Kidney glomerular epithelial cell (primary cell): ENCODE measurements around the gene CT45A9.
"Not testable (repeated sequence)": the region's sequence is repeated elsewhere in the genome, so short reads cannot be mapped to it uniquely, and the experiment has no call there.

ENCODE experiments used
- DNase-seq: peaks from one replicate; lab custom pipeline; 2025; lab: John Stamatoyannopoulos, UW

The CT45A9 gene

GRCh38 chrX:135871712-135872111 lies at the start of gene CT45A9:
Gene CT45A9 (minus strand): TSS chrX:135871812. CDS start chrX:135868061, 3,751 bp downstream.
- not testable (repeated sequence) for DNase-seq

- DNase-seq = not testable (repeated sequence)
Measured at GRCh38 chrX:135920516-135920915, 48.9 kb upstream of the CT45A9 start.

- DNase-seq = no peak
Measured at GRCh38 chrX:135914404-135914803, 42.8 kb upstream of the CT45A9 start.

GRCh38 chrX:135910251-135910650 lies 38.6 kb upstream of the CT45A9 start:
- no peak for DNase-seq

DNA sequence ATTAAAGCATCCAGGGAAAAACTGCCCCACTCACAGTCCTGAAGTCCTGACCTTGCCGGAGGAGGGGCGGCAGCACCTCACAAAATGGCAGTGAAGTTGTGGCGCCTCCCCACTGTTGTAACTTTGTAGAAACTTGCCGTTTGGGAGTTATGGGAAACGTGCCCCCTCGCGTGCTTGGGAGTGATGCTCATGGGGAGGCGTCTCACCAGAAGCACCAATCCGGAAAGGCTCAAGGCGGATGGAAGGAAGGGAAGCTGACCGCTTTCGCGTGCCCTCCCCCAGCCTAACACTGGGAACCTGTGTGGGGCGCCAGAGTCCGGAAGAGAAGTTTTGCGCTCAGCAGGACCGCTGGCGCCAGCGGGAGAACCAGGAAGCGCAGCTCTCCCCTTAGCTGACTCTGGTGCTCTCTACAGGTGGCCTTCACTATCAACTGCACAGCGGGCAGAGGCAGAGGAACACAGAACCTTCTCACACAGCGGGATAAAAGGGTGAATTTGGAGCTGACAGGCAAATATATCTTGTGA lies 21.7 kb upstream of the CT45A9 start, which contains the start of the genes CT45A10 and SAGE1:
Gene CT45A10, minus strand, starts transcription at position 151 of the 524 bp plus-strand sequence. CDS start 8,100 bp downstream, outside the sequence.
Gene SAGE1, plus strand, starts transcription at position 423 of the 524 bp plus-strand sequence. CDS start 2,527 bp downstream, outside the sequence.
- no peak for DNase-seq

DNA sequence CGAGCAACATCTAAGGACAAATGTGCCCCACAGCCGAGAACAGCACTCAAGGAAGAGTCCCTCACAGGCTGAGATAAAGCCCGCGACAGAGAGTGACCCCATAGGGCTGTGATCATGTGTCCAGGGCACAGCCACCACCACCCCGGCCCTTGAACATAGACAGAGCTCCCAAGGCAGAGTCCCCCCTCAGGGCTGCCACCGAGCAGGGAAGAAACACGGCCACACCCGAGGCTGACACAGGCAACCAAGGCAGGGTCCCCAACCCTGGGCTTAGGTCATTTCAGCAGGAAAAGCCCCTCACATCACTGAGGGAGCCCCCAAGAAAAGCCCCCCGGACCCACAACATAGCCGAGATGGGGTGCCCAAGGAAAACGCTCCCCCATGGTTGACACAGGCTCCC lies 21.2 kb upstream of the CT45A9 start:
- no peak for DNase-seq

DNA sequence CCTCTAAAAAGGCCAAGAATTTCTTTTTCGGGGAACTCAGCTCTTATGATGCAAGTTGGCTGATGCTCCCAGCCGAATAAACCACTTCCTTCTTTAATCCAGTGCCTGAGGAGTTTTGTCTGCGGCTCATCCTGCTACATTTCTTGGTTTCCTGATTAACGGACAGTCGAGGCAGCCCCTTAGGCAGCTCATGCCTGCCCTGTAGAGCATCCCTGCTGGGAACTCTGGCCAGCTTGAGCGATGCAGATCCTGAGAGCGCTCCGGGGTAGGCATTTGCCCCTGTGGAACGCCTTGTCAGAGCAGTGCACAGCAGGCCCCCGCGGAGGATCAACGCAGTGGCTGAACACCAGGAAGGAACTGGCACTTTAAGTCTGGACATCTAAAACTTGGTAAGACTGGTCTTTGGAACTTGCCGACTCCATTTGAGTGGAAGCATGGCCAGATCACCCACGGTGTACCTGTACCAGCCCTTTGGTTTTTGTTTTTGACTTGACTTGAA lies 18.5 kb upstream of the CT45A9 start:
- DNase-seq = no peak

- not testable (repeated sequence) for DNase-seq
Measured at GRCh38 chrX:135888976-135889375, 17.4 kb upstream of the CT45A9 start.

DNA sequence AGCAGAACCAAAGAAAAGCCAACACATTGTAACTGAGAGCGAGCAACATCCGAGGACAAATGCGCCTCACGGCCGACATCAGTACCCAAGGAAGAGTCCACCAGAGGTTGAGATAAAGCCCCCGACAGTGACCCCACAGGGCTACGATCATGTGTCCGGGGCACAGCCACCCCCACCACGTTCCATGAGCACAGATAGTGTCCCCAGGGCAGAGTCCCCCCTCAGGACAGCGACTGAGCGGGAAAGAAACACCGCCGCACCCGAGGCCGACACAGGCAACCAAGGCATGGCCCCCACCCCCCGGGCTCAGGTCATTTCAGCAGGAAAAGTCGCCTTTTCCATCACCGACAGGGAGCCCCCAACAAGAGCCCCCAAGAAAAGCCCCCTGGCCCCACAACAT lies 16.6 kb upstream of the CT45A9 start:
- not testable (repeated sequence) for DNase-seq

DNA sequence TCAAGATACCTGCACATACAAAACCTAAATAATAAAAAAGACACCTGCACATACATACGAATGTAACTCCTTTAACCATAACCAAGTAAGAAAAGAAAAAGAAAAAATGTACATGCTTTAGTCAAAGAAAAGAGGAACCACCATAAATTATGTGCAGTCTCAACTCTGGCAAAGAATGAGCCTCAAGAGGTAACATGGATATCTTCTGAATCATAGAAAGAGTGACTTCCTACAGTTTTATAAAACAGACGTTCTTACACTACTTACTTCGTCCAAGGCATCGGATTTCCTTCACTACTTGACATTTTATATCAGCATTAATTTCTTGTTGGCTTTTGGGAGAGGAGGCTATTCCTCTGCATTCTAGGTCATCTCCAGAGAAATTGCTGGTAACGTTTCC lies 11.1 kb upstream of the CT45A9 start:
- DNase-seq = not testable (repeated sequence)

- not testable (repeated sequence) for DNase-seq
Measured at GRCh38 chrX:135854438-135854837, 17.2 kb downstream of the CT45A9 start, which contains the start of gene CT45A8. Gene CT45A8 (minus strand): TSS chrX:135854538. CDS start chrX:135850783, 3,755 bp downstream.

GRCh38 chrX:135837180-135837579 lies 34.4 kb downstream of the CT45A9 start, which contains the start of gene CT45A7:
Gene CT45A7 (minus strand): TSS chrX:135837280. CDS start chrX:135833533, 3,747 bp downstream.
- not testable (repeated sequence) for DNase-seq

- DNase-seq = not testable (repeated sequence)
Measured at GRCh38 chrX:135819912-135820311, 51.7 kb downstream of the CT45A9 start, which contains the start of gene CT45A2. Gene CT45A2 (minus strand): TSS chrX:135820012. CDS start chrX:135816265, 3,747 bp downstream.
